Neural cell (in vitro differentiated cells): Measurements from ENCODE around the gene TCEAL4.

Source experiments
- EP300 ChIP-seq: fragments of 450-650 bp; conservative IDR thresholded peaks from 2 replicates; pipeline ENCODE4 v1.6.1; 2014; ENCODE audit warnings: antibody characterized with exemption, mild to moderate bottlenecking, moderate library complexity; ENCODE audit not compliant: poor library complexity, severe bottlenecking
- EZH2 ChIP-seq: fragments of 200-600, 300-800 bp; shearing (Covaris generic), sonication (generic); IDR thresholded peaks from 2 replicates; pipeline ENCODE4 v1.6.1; 2014; ENCODE audit warnings: antibody characterized with exemption, low read length, borderline replicate concordance, mild to moderate bottlenecking; ENCODE audit not compliant: insufficient read depth, poor library complexity, severe bottlenecking
- POLR2AphosphoS5 ChIP-seq: IDR thresholded peaks from 2 replicates; pipeline ENCODE4 v1.6.1; 2012
- TAF1 ChIP-seq: IDR thresholded peaks from 2 replicates; pipeline ENCODE4 v1.6.1; 2012; ENCODE audit warnings: low read depth
- TF ChIP-seq, protein P1 (sequence below): fragments of 450-650 bp; IDR thresholded peaks from 2 replicates; pipeline ENCODE4 v1.5.1; 2014; ENCODE audit warnings: antibody characterized with exemption, mild to moderate bottlenecking, moderate library complexity; ENCODE audit not compliant: poor library complexity, severe bottlenecking

DNA sequence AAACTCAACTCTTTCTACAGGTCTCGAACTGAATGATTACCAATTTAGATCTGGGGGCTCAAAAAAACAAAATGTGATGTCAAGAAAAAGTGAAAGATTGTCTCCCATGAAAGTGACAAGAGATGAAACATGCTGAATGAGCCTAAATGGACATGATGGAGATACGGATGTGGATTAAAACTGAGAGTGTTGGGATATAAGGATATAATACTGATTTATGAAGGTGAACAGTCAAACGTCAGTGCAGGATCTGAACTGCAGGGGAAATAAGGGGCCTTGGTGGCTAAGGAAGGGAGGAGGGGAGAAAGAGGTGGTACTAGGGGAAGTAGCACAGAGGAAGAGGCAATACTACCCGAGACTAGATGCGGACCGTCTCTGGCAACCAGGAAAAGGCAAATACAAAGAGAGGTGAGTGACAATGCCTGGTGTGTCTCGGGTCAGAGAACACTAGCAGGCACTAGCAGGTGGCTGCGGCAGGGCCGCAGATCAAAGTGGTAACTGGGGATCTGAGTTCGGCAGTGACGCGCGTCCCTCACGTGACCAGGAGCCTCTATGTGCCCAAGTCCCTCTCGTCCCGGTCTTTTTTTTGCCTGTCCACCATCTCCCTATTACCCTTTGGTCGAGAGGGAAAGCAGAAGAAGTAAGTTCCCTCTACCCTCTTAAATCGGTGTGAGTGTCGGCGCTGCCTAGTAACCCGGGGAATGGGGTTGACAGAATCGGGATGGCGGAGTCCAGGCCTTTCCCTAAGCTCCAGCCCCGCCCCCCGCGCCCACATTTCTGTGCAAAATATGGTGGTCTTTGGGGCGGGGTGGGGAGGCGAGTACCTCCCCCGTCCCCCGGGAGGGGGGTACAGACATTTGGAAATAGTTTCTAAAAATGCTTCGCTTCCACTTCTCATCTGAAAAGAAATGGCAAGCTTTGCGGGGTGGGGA lies 43.3 kb downstream of the TCEAL4 start, which contains the start of gene TCEAL1:
- TF ChIP-seq POLR2AphosphoS5 (peak; percentile 77), EZH2 (no peak), EP300 (no peak), TAF1 (peak; percentile 69)
- TF ChIP-seq, protein P1, sequence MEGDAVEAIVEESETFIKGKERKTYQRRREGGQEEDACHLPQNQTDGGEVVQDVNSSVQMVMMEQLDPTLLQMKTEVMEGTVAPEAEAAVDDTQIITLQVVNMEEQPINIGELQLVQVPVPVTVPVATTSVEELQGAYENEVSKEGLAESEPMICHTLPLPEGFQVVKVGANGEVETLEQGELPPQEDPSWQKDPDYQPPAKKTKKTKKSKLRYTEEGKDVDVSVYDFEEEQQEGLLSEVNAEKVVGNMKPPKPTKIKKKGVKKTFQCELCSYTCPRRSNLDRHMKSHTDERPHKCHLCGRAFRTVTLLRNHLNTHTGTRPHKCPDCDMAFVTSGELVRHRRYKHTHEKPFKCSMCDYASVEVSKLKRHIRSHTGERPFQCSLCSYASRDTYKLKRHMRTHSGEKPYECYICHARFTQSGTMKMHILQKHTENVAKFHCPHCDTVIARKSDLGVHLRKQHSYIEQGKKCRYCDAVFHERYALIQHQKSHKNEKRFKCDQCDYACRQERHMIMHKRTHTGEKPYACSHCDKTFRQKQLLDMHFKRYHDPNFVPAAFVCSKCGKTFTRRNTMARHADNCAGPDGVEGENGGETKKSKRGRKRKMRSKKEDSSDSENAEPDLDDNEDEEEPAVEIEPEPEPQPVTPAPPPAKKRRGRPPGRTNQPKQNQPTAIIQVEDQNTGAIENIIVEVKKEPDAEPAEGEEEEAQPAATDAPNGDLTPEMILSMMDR, result no peak
